Smooth muscle cell (in vitro differentiated cells): ENCODE results near the gene POSTN. TPM values are rescaled to one million over a fixed set of nuclear protein-coding genes. Genes with fewer than 3 reads are reported as not detected.

ENCODE experiments used
- DNase-seq: peaks from one replicate; lab custom pipeline; 2025; ENCODE audit not compliant: unreplicated experiment; lab: John Stamatoyannopoulos, UW
- H2AFZ ChIP-seq: fragments of 200-600 bp; sonication (generic); 2 replicates; pipeline ENCODE4 v1.6.0; 2016; ENCODE audit warnings: antibody characterized with exemption, low read depth, mild to moderate bottlenecking
- H3F3A ChIP-seq: fragments of 200-600 bp; sonication (generic); 2 replicates; pipeline ENCODE4 v1.6.0; 2017; ENCODE audit warnings: antibody characterized with exemption, low read depth
- H3K27ac ChIP-seq: fragments of 200-600 bp; sonication (generic); 2 replicates; pipeline ENCODE4 v1.5.1; 2016; ENCODE audit warnings: low read depth, mild to moderate bottlenecking
- H3K27me3 ChIP-seq: fragments of 200-600 bp; sonication (generic); 2 replicates; pipeline ENCODE4 v1.6.1; 2016; ENCODE audit warnings: low read depth, mild to moderate bottlenecking
- H3K36me3 ChIP-seq: fragments of 200-600 bp; sonication (generic); 2 replicates; pipeline ENCODE4 v1.5.1; 2016; ENCODE audit warnings: low read depth
- H3K4me1 ChIP-seq: fragments of 200-600 bp; sonication (generic); 2 replicates; pipeline ENCODE4 v1.5.1; 2016; ENCODE audit warnings: low read depth
- H3K4me2 ChIP-seq: fragments of 200-600 bp; sonication (generic); 2 replicates; pipeline ENCODE4 v1.6.0; 2016; ENCODE audit warnings: mild to moderate bottlenecking
- H3K4me3 ChIP-seq: fragments of 200-600 bp; sonication (generic); 2 replicates; pipeline ENCODE4 v1.5.1; 2016; ENCODE audit warnings: mild to moderate bottlenecking
- H3K79me2 ChIP-seq: fragments of 200-600 bp; sonication (generic); 2 replicates; pipeline ENCODE4 v1.6.0; 2016; ENCODE audit warnings: low read depth, mild to moderate bottlenecking
- H3K9ac ChIP-seq: fragments of 200-600 bp; sonication (generic); 2 replicates; pipeline ENCODE4 v1.6.0; 2016; ENCODE audit warnings: low read depth
- H3K9me3 ChIP-seq: fragments of 200-600 bp; sonication (generic); replicated peaks from 2 replicates; pipeline ENCODE4 v1.5.1; 2016; ENCODE audit warnings: low read depth
- H4K20me1 ChIP-seq: fragments of 200-600 bp; sonication (generic); 2 replicates; pipeline ENCODE4 v1.6.0; 2016; ENCODE audit warnings: low read depth
- WGBS: methylation state at CpG from one replicate; pipeline ENCODE4 v1.1.7; 2016; ENCODE audit warnings: low lambda C conversion rate; 5-methylcytosine and 5-hydroxymethylcytosine counted together
- polyA plus RNA-seq: library from polyadenylated mRNA; unstranded; fragments of >200 nt; fragmentation: Nextera tagmentation; extraction: Ambion mirVana; gene quantifications from 2 replicates; pipeline ENCODE4 v1.2.1, GENCODE V29; 2016
- total RNA-seq: library from RNA; depleted of rRNA; stranded (reverse); fragments of >200 nt; gene quantifications from 2 replicates; pipeline ENCODE4 v1.2.3, GENCODE V29; 2014
- TF ChIP-seq, protein P1 (sequence below): fragments of 200-600 bp; sonication (generic); IDR thresholded peaks from 2 replicates; pipeline ENCODE4 v1.5.1; 2017; ENCODE audit warnings: borderline replicate concordance, mild to moderate bottlenecking, antibody characterized with exemption; ENCODE audit not compliant: insufficient read depth, poor library complexity, severe bottlenecking

The POSTN gene
- total and polyA plus RNA-seq, 2 experiments from 2014 or later: 38.6 to 50.5 TPM

DNA sequence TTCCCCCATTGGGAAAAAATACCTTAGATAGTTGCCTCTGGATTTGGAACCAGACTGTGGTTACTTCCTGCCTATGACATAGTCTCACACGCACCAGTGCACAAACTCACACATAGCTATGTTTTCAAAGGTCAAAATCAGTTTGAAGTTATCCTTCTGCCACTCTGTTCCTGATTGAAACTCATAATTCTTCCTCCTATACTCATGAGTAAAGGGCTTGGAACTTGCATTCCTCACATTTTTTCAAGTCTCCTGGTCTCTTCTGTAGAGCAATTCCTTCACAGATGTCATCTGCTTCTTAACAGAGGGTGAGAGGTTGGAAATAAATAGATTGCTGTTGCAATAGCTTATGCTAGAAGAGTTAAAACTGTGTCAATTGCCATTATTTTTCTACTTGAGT lies 18.6 kb upstream of the POSTN start:
- Histone ChIP-seq H3K79me2 (no peaks in the 10 kb centered on the region), H3K36me3 (no peaks in the 10 kb centered on the region), H3K4me2 (peak overlapping the region; percentile 19), H3K4me1 (peaks cover 16% of the 10 kb centered on the region), H3K9me3 (no peaks in the 10 kb centered on the region), H3F3A (no peaks in the 10 kb centered on the region), H4K20me1 (no peaks in the 10 kb centered on the region), H3K27ac (peak overlapping the region; percentile 41), H3K27me3 (no peaks in the 10 kb centered on the region), H2AFZ (no peak overlapping the region), H3K4me3 (no peak overlapping the region), H3K9ac (no peak overlapping the region)
- 8% methylated on average over 1 of the region's 1 CpG for WGBS
- TF ChIP-seq, protein P1, sequence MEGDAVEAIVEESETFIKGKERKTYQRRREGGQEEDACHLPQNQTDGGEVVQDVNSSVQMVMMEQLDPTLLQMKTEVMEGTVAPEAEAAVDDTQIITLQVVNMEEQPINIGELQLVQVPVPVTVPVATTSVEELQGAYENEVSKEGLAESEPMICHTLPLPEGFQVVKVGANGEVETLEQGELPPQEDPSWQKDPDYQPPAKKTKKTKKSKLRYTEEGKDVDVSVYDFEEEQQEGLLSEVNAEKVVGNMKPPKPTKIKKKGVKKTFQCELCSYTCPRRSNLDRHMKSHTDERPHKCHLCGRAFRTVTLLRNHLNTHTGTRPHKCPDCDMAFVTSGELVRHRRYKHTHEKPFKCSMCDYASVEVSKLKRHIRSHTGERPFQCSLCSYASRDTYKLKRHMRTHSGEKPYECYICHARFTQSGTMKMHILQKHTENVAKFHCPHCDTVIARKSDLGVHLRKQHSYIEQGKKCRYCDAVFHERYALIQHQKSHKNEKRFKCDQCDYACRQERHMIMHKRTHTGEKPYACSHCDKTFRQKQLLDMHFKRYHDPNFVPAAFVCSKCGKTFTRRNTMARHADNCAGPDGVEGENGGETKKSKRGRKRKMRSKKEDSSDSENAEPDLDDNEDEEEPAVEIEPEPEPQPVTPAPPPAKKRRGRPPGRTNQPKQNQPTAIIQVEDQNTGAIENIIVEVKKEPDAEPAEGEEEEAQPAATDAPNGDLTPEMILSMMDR: no peak
- no peak for DNase-seq

DNA sequence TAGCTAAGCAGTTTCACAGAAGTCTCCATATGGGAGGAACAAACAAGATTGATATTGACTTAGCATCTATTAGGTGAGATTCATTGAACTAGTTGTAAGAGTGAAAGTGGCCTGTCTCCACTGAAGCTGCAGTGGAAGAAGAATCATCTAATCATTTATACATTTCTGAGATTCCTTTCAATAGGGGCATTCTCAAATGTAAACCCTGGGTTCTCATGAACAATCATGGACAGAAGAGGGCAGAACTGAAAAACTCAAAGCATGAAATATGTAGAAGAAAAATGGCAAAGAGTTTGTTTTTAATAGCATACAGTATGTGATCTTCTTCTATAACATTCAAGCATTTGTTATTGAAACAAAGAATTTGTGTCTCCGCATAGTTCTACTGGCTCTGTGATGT lies 17.6 kb upstream of the POSTN start:
- H3K4me1 ChIP-seq: peaks cover 16% of the 10 kb centered on the region
- no peak overlapping the region for H3K4me3 ChIP-seq
- peak overlapping the region; percentile 6 for H3K4me2 ChIP-seq
- H3K9ac ChIP-seq: no peak overlapping the region
- H3K36me3 ChIP-seq: no peaks in the 10 kb centered on the region
- H3K9me3 ChIP-seq: no peaks in the 10 kb centered on the region
- no peak overlapping the region for H3K27ac ChIP-seq
- H3K27me3 ChIP-seq: no peaks in the 10 kb centered on the region
- 100% methylated on average over 1 of the region's 1 CpG for WGBS
- no peaks in the 10 kb centered on the region for H3K79me2 ChIP-seq
- TF ChIP-seq, protein P1: no peak
- DNase-seq: no peak
- no peaks in the 10 kb centered on the region for H4K20me1 ChIP-seq
- H3F3A ChIP-seq: no peaks in the 10 kb centered on the region
- no peak overlapping the region for H2AFZ ChIP-seq

DNA sequence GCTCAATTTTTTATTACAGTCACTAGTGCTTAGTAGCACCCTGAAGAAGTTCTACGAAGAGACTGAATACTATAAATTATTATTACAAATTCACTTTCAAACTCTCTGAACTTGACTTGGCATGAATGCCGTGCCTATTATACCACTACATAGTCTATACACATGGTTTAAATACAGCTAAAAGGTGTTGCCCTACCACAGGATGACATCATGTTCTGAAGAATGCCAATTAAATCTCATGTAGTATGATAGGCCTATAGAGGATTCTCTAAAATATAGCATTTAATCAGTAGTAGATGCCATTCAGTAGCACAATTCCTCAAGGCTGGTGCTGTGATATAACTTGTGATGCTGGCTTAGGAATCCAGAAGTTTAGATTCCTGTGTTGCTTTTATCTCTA lies 16.7 kb upstream of the POSTN start:
- DNase-seq: no peak
- Histone ChIP-seq H3K36me3 (no peaks in the 10 kb centered on the region), H3K9me3 (no peaks in the 10 kb centered on the region), H2AFZ (no peak overlapping the region), H3K9ac (no peak overlapping the region), H3K4me1 (peaks cover 16% of the 10 kb centered on the region), H4K20me1 (no peaks in the 10 kb centered on the region), H3K4me2 (no peak overlapping the region), H3K79me2 (no peaks in the 10 kb centered on the region), H3K27ac (no peak overlapping the region), H3K4me3 (no peak overlapping the region), H3F3A (no peaks in the 10 kb centered on the region), H3K27me3 (no peaks in the 10 kb centered on the region)
- 92% methylated on average over 2 of the region's 2 CpGs for WGBS
- TF ChIP-seq, protein P1: no peak

DNA sequence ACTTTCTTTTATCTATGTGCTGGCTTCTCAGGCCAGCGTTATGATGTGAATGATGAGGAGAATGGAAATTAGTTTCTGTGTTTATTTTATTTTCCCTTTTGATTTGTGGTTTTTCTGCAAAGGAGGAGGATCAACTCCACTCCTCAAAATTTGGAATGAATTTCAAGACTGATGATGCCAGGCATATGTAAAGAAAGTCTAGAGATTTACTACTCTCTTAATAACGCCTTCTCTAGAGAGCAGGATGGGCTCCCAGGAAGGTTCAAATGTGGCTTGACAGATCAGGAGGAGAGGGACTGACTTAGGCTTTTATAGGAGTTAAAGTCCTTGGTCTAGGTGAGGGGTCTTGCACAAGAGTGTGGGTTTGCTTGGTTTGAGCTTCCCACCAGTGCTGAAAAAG lies 15.1 kb upstream of the POSTN start:
- Histone ChIP-seq H3F3A (no peaks in the 10 kb centered on the region), H3K9me3 (no peaks in the 10 kb centered on the region), H3K36me3 (no peaks in the 10 kb centered on the region), H3K27ac (peak overlapping the region; percentile 41), H3K27me3 (no peaks in the 10 kb centered on the region), H3K4me3 (no peak overlapping the region), H3K4me2 (peak overlapping the region; percentile 51), H4K20me1 (no peaks in the 10 kb centered on the region), H3K4me1 (peaks cover 16% of the 10 kb centered on the region), H3K9ac (no peak overlapping the region), H3K79me2 (no peaks in the 10 kb centered on the region), H2AFZ (no peak overlapping the region)
- TF ChIP-seq, protein P1: no peak
- WGBS: 46% methylated on average over 2 of the region's 2 CpGs
- no peak for DNase-seq
